ENCODE data around the gene CD2. TPM values are rescaled to one million over a fixed set of nuclear protein-coding genes. Genes with fewer than 3 reads are reported as not detected.

Gene CD2
- total RNA-seq, 1 donor from 2014 or later = 168 TPM

GRCh38 chr1:116770625-116771024 is 16.4 kb downstream of the CD2 start:
- intact Hi-C loops (cut with micrococcal nuclease) = no loop called here

GRCh38 chr1:116771997-116772647 is 17.9 kb downstream of the CD2 start:
- intact Hi-C loops (cut with micrococcal nuclease) = no loop called here

GRCh38 chr1:116772648-116773045 is 18.4 kb downstream of the CD2 start:
- intact Hi-C loops (cut with micrococcal nuclease) = no loop called here

GRCh38 chr1:116775116-116775752 is 21.0 kb downstream of the CD2 start:
- intact Hi-C loops (cut with micrococcal nuclease) = no loop called here

GRCh38 chr1:116777831-116778830 is 23.9 kb downstream of the CD2 start:
- intact Hi-C loops (cut with micrococcal nuclease) = no loop called here

GRCh38 chr1:116781034-116781433 is 26.8 kb downstream of the CD2 start:
- intact Hi-C loops (cut with micrococcal nuclease) = no loop called here

GRCh38 chr1:116785006-116785405 is 30.8 kb downstream of the CD2 start:
- intact Hi-C loops (cut with micrococcal nuclease) = no loop called here

GRCh38 chr1:116786049-116786448 is 31.8 kb downstream of the CD2 start:
- intact Hi-C loops (cut with micrococcal nuclease) = no loop called here

GRCh38 chr1:116791727-116792126 is 37.5 kb downstream of the CD2 start:
- intact Hi-C loops (cut with micrococcal nuclease) = no loop called here

GRCh38 chr1:116793357-116793935 is 39.2 kb downstream of the CD2 start:
- intact Hi-C loops (cut with micrococcal nuclease) = no loop called here

GRCh38 chr1:116794371-116794770 is 40.1 kb downstream of the CD2 start:
- intact Hi-C loops (cut with micrococcal nuclease) = no loop called here

GRCh38 chr1:116794804-116795481 is 40.7 kb downstream of the CD2 start:
- intact Hi-C loops (cut with micrococcal nuclease) = no loop called here

- intact Hi-C loops (cut with micrococcal nuclease) = no loop called here
These were observed 41.2 kb downstream of the CD2 start for GRCh38 chr1:116795482-116795829.

GRCh38 chr1:116804736-116805135 is 50.5 kb downstream of the CD2 start:
- intact Hi-C loops (cut with micrococcal nuclease) = no loop called here

- intact Hi-C loops (cut with micrococcal nuclease) = no loop called here
These were observed 51.2 kb downstream of the CD2 start for GRCh38 chr1:116805398-116805797.

GRCh38 chr1:116806245-116806644 is 52.0 kb downstream of the CD2 start:
- intact Hi-C loops (cut with micrococcal nuclease) = loop anchor here (1.0 kb wide), 1 partner anchor 10 kb away; no protein-coding TSS in a partner anchor

- intact Hi-C loops (cut with micrococcal nuclease) = loop anchor here (1.0 kb wide), 1 partner anchor 10 kb away; no protein-coding TSS in a partner anchor
These were observed 52.4 kb downstream of the CD2 start for GRCh38 chr1:116806671-116807070.

GRCh38 chr1:116807394-116808199 is 53.4 kb downstream of the CD2 start:
- intact Hi-C loops (cut with micrococcal nuclease) = no loop called here

GRCh38 chr1:116808200-116808847 is 54.1 kb downstream of the CD2 start:
- intact Hi-C loops (cut with micrococcal nuclease) = no loop called here

Data from T-helper 2 cell treated with Interferon-gamma antibody and Interleukin-4, amounts not matched to agents 100 ng/mL and 5 ng/mL, for 36 hours (primary cell).